GM12878 (cell line): Measurements from ENCODE around the gene PRKCB. TPM values are rescaled to one million over a fixed set of nuclear protein-coding genes. Genes with fewer than 3 reads are reported as not detected.

Experiments
- ATAC-seq: fragments of 200-7000 bp; cut with Tn5 transposase; 3 replicates; pipeline ENCODE4 v1.9.1; 2020; ENCODE audit warnings: mild to moderate bottlenecking, moderate library complexity
- BruUV-seq: library from RNA; stranded (reverse); fragments of 400-500 nt; replicated peaks from 2 replicates; lab custom pipeline; 2021; lab: Mats Ljungman, UMichigan
- CTCF ChIA-PET: fragments of 300-600 bp; sonication (Branson Sonifier 250); formaldehyde crosslinking; extraction: SDS; loops from one replicate; lab custom pipeline; 2021; ENCODE audit warnings: inconsistent platforms; lab: Yijun Ruan, JAX
- POLR2A ChIA-PET: fragments of 350-600 bp; formaldehyde crosslinking; extraction: SDS; loops from one replicate; lab custom pipeline; 2021; ENCODE audit warnings: inconsistent platforms; lab: Charles Lee
- RAD21 ChIA-PET: fragments of 300-600 bp; sonication (Branson Sonifier 250); formaldehyde crosslinking; loops from one replicate; lab custom pipeline; 2023; ENCODE audit warnings: antibody characterized with exemption; ENCODE audit not compliant: unreplicated experiment; lab: Charles Lee
- SMC1A ChIA-PET: fragments of 300-600 bp; sonication (Branson Sonifier 250); formaldehyde crosslinking; loops from one replicate; lab custom pipeline; 2023; ENCODE audit not compliant: unreplicated experiment, uncharacterized antibody; lab: Charles Lee
- DNase-seq: peaks from one replicate; pipeline ENCODE4 v3.0.0-alpha.2; 2011; ENCODE audit warnings: low read depth, low spot score
- FAIRE-seq: peaks from 3 replicates; lab custom pipeline; 2011; peaks lifted over from hg19 to GRCh38; lab: Jason Lieb, UNC
- H2AFZ ChIP-seq: 2 replicates; pipeline ENCODE4 v1.6.0; 2011; ENCODE audit warnings: low read depth, low read length, control low read depth; ENCODE audit not compliant: control insufficient read depth
- H3K27ac ChIP-seq: 2 replicates; pipeline ENCODE4 v1.5.1; 2011; ENCODE audit warnings: control low read depth; ENCODE audit not compliant: control insufficient read depth, insufficient read depth
- H3K27me3 ChIP-seq, 2 experiments: replicated peaks in 1 of 2; 2 replicates each; pipeline versions ENCODE4 v1.6.0 to v1.6.1; 2011; ENCODE audit warnings: low read length in 1 of 2; ENCODE audit not compliant: control insufficient read depth in 2 of 2, insufficient read depth in 2 of 2
- H3K36me3 ChIP-seq, 2 experiments: 2 replicates each; pipeline ENCODE4 v1.5.1; 2011; ENCODE audit warnings: low read length in 1 of 2; ENCODE audit not compliant: control insufficient read depth in 2 of 2, insufficient read depth in 2 of 2
- H3K4me1 ChIP-seq: 2 replicates; pipeline ENCODE4 v1.6.1; 2011; ENCODE audit warnings: mild to moderate bottlenecking, low read length, moderate library complexity, mixed read lengths; ENCODE audit not compliant: control insufficient read depth, insufficient read depth
- H3K4me2 ChIP-seq: 2 replicates; pipeline ENCODE4 v1.6.0; 2011; ENCODE audit warnings: control low read depth; ENCODE audit not compliant: control insufficient read depth, insufficient read depth
- H3K4me3 ChIP-seq: fragments of 200-600 bp; sonication (generic); 2 replicates; pipeline ENCODE4 v1.5.1; 2016
- H3K79me2 ChIP-seq: 2 replicates; pipeline ENCODE4 v1.6.0; 2011; ENCODE audit warnings: low read length; ENCODE audit not compliant: control insufficient read depth, insufficient read depth
- H3K9ac ChIP-seq: 2 replicates; pipeline ENCODE4 v1.8.0; 2011; ENCODE audit warnings: low read length, control low read depth, mixed read lengths; ENCODE audit not compliant: control insufficient read depth, insufficient read depth
- H3K9me3 ChIP-seq: replicated peaks from 3 replicates; pipeline ENCODE4 v1.5.1; 2011; ENCODE audit warnings: mild to moderate bottlenecking, low read length; ENCODE audit not compliant: control insufficient read depth, insufficient read depth
- H4K20me1 ChIP-seq: 2 replicates; pipeline ENCODE4 v1.6.0; 2011; ENCODE audit not compliant: control insufficient read depth, insufficient read depth
- BCL11A ChIP-seq: IDR thresholded peaks from 2 replicates; pipeline ENCODE4 v1.6.1; 2011; ENCODE audit warnings: low read depth, low read length
- BHLHE40 ChIP-seq, 2 experiments: fragments of 450-650 bp in 1 of 2; IDR thresholded peaks; 2 replicates each; pipeline ENCODE4 v1.6.1; 2011 to 2017; ENCODE audit warnings: low read depth in 2 of 2, borderline replicate concordance in 1 of 2, improper control_type of control experiment in 1 of 2, low read length in 1 of 2, mild to moderate bottlenecking in 1 of 2
- CEBPZ ChIP-seq: fragments of 150-350 bp; IDR thresholded peaks from 2 replicates; pipeline ENCODE4 v1.6.1; 2016; ENCODE audit warnings: low read depth, low read length
- CHD1 ChIP-seq: IDR thresholded peaks from 2 replicates; pipeline ENCODE4 v1.6.1; 2012; ENCODE audit warnings: low read depth, low read length, improper control_type of control experiment
- EED ChIP-seq: sonication (generic); IDR thresholded peaks from 2 replicates; pipeline ENCODE4 v1.6.1; 2016; ENCODE audit warnings: antibody characterized with exemption, low read depth
- EGR1 ChIP-seq, 2 experiments: IDR thresholded peaks; 1 replicate in 1 of 2; 2 replicates in 1 of 2; pipeline ENCODE4 v1.6.1; 2011 to 2012; ENCODE audit warnings: low read depth in 2 of 2, low read length in 2 of 2, borderline replicate concordance in 1 of 2, mild to moderate bottlenecking in 1 of 2, moderate library complexity in 1 of 2
- ESRRA ChIP-seq: IDR thresholded peaks from 2 replicates; pipeline ENCODE4 v1.6.1; 2012; ENCODE audit warnings: mild to moderate bottlenecking, low read length, improper control_type of control experiment
- HDGF ChIP-seq: fragments of 450-650 bp; IDR thresholded peaks from 2 replicates; pipeline ENCODE4 v1.6.1; 2016; ENCODE audit warnings: antibody characterized with exemption
- PAX8 ChIP-seq: fragments of 450-650 bp; IDR thresholded peaks from 2 replicates; pipeline ENCODE4 v1.6.1; 2017; ENCODE audit warnings: mild to moderate bottlenecking, moderate library complexity
- RAD21 ChIP-seq: IDR thresholded peaks from 2 replicates; pipeline ENCODE4 v1.6.1; 2011; ENCODE audit warnings: mild to moderate bottlenecking, low read depth, low read length, moderate library complexity; ENCODE audit not compliant: insufficient read depth
- RCOR1 ChIP-seq: conservative IDR thresholded peaks from 2 replicates; pipeline ENCODE4 v1.6.1; 2012; ENCODE audit warnings: low read depth, low read length, improper control_type of control experiment
- RFX5 ChIP-seq: IDR thresholded peaks from 2 replicates; pipeline ENCODE4 v1.6.1; 2011; ENCODE audit warnings: low read depth, low read length, improper control_type of control experiment
- SP1 ChIP-seq: IDR thresholded peaks from one replicate; pipeline ENCODE4 v1.6.1; 2011; ENCODE audit warnings: low read depth, low read length
- SREBF1 ChIP-seq: IDR thresholded peaks from 2 replicates; pipeline ENCODE4 v1.6.1; 2012; ENCODE audit warnings: mild to moderate bottlenecking, low read length
- TCF12 ChIP-seq: IDR thresholded peaks from 2 replicates; pipeline ENCODE4 v1.6.1; 2011; ENCODE audit warnings: low read depth, mild to moderate bottlenecking, low read length
- ZNF217 ChIP-seq: fragments of 450-650 bp; IDR thresholded peaks from 2 replicates; pipeline ENCODE4 v1.6.1; 2017; ENCODE audit warnings: antibody characterized with exemption, mild to moderate bottlenecking
- WGBS: methylation state at CpG from one replicate; pipeline ENCODE4 v1.1.6; 2016; ENCODE audit warnings: low lambda C conversion rate; ENCODE audit not compliant: insufficient replicate concordance, insufficient coverage; ENCODE audit errors: missing lambda C conversion rate; 5-methylcytosine and 5-hydroxymethylcytosine counted together
- in situ Hi-C: fragments of 300-500 bp; cut with MboI; formaldehyde crosslinking; loops from 9 replicates; pipeline ENCODE4 v1.14.3; 2018; ENCODE audit warnings: mixed read lengths
- intact Hi-C: fragments of 100-400 bp; cut with micrococcal nuclease; formaldehyde crosslinking; loops from one replicate; pipeline ENCODE4 v1.14.2; 2022; ENCODE audit not compliant: unreplicated experiment
- polyA plus RNA-seq, 11 experiments: library from polyadenylated mRNA; depleted of rRNA in 4 of 11; unstranded in 6 of 11; stranded (reverse) in 5 of 11; fragments of >200 nt; fragmentation: Nextera tagmentation in 4 of 11; fragmentation: Illumina TruSeq in 1 of 11; extraction: Ambion mirVana in 4 of 11; extraction: Trizol in 1 of 11; gene quantifications; 1 replicate in 1 of 11; 2 replicates in 10 of 11; pipeline versions ENCODE4 v1.2.1 to v1.2.3, GENCODE V29; 2011 to 2016; ENCODE audit warnings: inconsistent platforms in 2 of 11, missing spikeins in 2 of 11, low read depth in 1 of 11
- total RNA-seq, 4 experiments: library from RNA; depleted of rRNA in 3 of 4; stranded (reverse); fragments of >200 nt in 3 of 4; fragmentation: Illumina TruSeq in 1 of 4; extraction: Trizol in 1 of 4; gene quantifications; 2 replicates each; pipeline versions ENCODE4 v1.2.1 to v1.2.3, GENCODE V29; 2013 to 2021
- TF ChIP-seq, protein P1 (sequence below): fragments of 450-650 bp; IDR thresholded peaks from 2 replicates; pipeline ENCODE4 v1.6.1; 2018; ENCODE audit warnings: borderline replicate concordance, mild to moderate bottlenecking; ENCODE audit not compliant: partially characterized antibody

PRKCB gene
- total and polyA plus RNA-seq, 10 of the 15 experiments (the other 5 are each of a cell fraction or from before 2014, with no cell fraction given) = 21.4 to 158 (median 97.3) TPM

DNA sequence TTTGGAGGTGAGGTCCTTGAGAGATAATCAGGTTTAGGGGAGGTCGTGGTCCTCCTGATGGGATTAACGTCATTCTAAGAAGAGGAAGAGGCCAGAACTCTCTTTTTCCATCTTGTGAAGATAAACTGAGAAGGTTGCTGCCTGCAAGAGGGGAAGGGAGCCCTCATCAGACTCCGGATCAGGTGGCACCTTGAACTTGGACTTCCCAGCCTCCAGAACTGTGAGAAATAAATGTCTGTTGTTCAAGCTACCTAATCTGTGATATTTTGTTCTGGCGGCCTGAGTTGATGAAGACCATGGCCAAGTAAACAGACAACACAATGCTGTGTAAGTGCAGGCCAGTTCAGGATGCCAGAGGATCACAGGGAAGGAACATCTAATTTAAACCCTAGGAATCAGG lies 10.9 kb upstream of the PRKCB start:
- peaks cover 21% of the 10 kb centered on the region for H3K4me1 ChIP-seq
- in situ Hi-C loops = no loop called here

More for the DNA sequence above, 10.9 kb upstream of the PRKCB start:
- Histone ChIP-seq H3K27me3 (no peaks in the 10 kb centered on the region), H3K36me3 (no peaks in the 10 kb centered on the region), H3K79me2 (no peaks in the 10 kb centered on the region), H3K4me2 (no peak overlapping the region), H3K27ac (no peak overlapping the region), H2AFZ (no peak overlapping the region)
- ATAC-seq = no peak
- no peak for DNase-seq
- SMC1A ChIA-PET = interaction anchor here (1.3 kb wide), 2 partner anchors 19 to 20 kb away, joined by 3 to 4 read pairs; no protein-coding TSS in a partner anchor
- intact Hi-C loops = no loop called here
- TF ChIP-seq ESRRA = no peak
- no peak for TF ChIP-seq RCOR1
- no peak for TF ChIP-seq BCL11A
- TF ChIP-seq RAD21 = no peak
- no peak for TF ChIP-seq HDGF
- TF ChIP-seq ZNF217 = no peak
- no peak for TF ChIP-seq RFX5
- TF ChIP-seq CEBPZ = no peak
- no peak for TF ChIP-seq SREBF1
- TF ChIP-seq, protein P1, sequence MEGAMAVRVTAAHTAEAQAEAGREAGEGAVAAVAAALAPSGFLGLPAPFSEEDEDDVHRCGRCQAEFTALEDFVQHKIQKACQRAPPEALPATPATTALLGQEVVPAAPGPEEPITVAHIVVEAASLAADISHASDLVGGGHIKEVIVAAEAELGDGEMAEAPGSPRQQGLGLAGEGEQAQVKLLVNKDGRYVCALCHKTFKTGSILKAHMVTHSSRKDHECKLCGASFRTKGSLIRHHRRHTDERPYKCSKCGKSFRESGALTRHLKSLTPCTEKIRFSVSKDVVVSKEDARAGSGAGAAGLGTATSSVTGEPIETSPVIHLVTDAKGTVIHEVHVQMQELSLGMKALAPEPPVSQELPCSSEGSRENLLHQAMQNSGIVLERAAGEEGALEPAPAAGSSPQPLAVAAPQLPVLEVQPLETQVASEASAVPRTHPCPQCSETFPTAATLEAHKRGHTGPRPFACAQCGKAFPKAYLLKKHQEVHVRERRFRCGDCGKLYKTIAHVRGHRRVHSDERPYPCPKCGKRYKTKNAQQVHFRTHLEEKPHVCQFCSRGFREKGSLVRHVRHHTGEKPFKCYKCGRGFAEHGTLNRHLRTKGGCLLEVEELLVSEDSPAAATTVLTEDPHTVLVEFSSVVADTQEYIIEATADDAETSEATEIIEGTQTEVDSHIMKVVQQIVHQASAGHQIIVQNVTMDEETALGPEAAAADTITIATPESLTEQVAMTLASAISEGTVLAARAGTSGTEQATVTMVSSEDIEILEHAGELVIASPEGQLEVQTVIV = no peak
- TF ChIP-seq BHLHE40 (IDR thresholded peaks at IDR 0.05; ENCODE audit: borderline replicate concordance in 1 of 2, low read depth in 2 of 2, low read length in 1 of 2) = no peak
- TF ChIP-seq CHD1 = no peak
- no peak for TF ChIP-seq EED
- TF ChIP-seq TCF12 = no peak
- no peak for TF ChIP-seq EGR1 (IDR thresholded peaks at IDR 0.05; ENCODE audit: borderline replicate concordance in 1 of 2, low read depth in 2 of 2, low read length in 2 of 2)
- no peak for TF ChIP-seq PAX8
- no peak for TF ChIP-seq SP1
- TF ChIP-seq, all 136 proteins: peak for 0
- WGBS = 64% methylated on average over 4 of the region's 4 CpGs
- BruUV-seq = no TSS peak
- POLR2A ChIA-PET = no interaction called here
- H3K4me3 ChIP-seq = no peak overlapping the region
- peaks cover 2% of the 10 kb centered on the region; the same call in 2 of the 3 replicates for H3K9me3 ChIP-seq
- CTCF ChIA-PET = interaction anchor here (11.6 kb wide), 1 partner anchor 19 kb away, joined by 89 read pairs; no protein-coding TSS in a partner anchor
- FAIRE-seq = no peak
- no peaks in the 10 kb centered on the region for H4K20me1 ChIP-seq
- RAD21 ChIA-PET = interaction anchor here (1.0 to 1.2 kb wide), 2 partner anchors 17 to 185 kb away, joined by 3 read pairs; no protein-coding TSS in a partner anchor
- no peak overlapping the region for H3K9ac ChIP-seq
